SK-N-SH treated with all-trans-retinoic acid at 6 μM for 48 hours (cell line): ENCODE measurements around the gene PWWP2B.

ENCODE experiments used
- CSDC2 ChIP-seq: fragments of 250-450 bp; sonication (Bioruptor Pico); IDR thresholded peaks from 2 replicates; pipeline ENCODE4 v1.5.0; 2020; ENCODE audit warnings: mild to moderate bottlenecking, moderate library complexity
- RARB ChIP-seq: fragments of 250-450 bp; sonication (Bioruptor Pico); IDR thresholded peaks from 2 replicates; pipeline ENCODE4 v1.8.0; 2021; ENCODE audit warnings: mild to moderate bottlenecking, moderate library complexity
- TOX ChIP-seq: fragments of 250-450 bp; sonication (Bioruptor Pico); IDR thresholded peaks from 2 replicates; pipeline ENCODE4 v1.8.0; 2021; ENCODE audit warnings: mild to moderate bottlenecking, moderate library complexity, borderline replicate concordance
- ZC3H10 ChIP-seq: fragments of 250-450 bp; sonication (Bioruptor Pico); IDR thresholded peaks from 2 replicates; pipeline ENCODE4 v1.5.1; 2021; ENCODE audit warnings: mild to moderate bottlenecking, moderate library complexity
- ZFP3 ChIP-seq: fragments of 250-450 bp; sonication (Bioruptor Pico); IDR thresholded peaks from 2 replicates; pipeline ENCODE4 v1.5.0; 2020; ENCODE audit warnings: mild to moderate bottlenecking, moderate library complexity
- ZFP30 ChIP-seq: fragments of 450-650 bp; formaldehyde crosslinking; IDR thresholded peaks from 2 replicates; pipeline ENCODE4 v1.5.0; 2022; ENCODE audit warnings: mild to moderate bottlenecking, moderate library complexity
- ZNF565 ChIP-seq: fragments of 450-650 bp; formaldehyde crosslinking; conservative IDR thresholded peaks from 2 replicates; pipeline ENCODE4 v1.5.0; 2020; ENCODE audit warnings: low read depth, mild to moderate bottlenecking, moderate library complexity
- TF ChIP-seq, protein P1 (sequence below): fragments of 250-450 bp; sonication (Bioruptor Pico); IDR thresholded peaks from 2 replicates; pipeline ENCODE4 v1.5.1; 2020; ENCODE audit warnings: low read depth, mild to moderate bottlenecking, moderate library complexity
- TF ChIP-seq, protein P2 (sequence below): fragments of 250-450 bp; sonication (Bioruptor Pico); IDR thresholded peaks from 2 replicates; pipeline ENCODE4 v1.8.0; 2021; ENCODE audit warnings: low read depth, mild to moderate bottlenecking, moderate library complexity, borderline replicate concordance

DNA sequence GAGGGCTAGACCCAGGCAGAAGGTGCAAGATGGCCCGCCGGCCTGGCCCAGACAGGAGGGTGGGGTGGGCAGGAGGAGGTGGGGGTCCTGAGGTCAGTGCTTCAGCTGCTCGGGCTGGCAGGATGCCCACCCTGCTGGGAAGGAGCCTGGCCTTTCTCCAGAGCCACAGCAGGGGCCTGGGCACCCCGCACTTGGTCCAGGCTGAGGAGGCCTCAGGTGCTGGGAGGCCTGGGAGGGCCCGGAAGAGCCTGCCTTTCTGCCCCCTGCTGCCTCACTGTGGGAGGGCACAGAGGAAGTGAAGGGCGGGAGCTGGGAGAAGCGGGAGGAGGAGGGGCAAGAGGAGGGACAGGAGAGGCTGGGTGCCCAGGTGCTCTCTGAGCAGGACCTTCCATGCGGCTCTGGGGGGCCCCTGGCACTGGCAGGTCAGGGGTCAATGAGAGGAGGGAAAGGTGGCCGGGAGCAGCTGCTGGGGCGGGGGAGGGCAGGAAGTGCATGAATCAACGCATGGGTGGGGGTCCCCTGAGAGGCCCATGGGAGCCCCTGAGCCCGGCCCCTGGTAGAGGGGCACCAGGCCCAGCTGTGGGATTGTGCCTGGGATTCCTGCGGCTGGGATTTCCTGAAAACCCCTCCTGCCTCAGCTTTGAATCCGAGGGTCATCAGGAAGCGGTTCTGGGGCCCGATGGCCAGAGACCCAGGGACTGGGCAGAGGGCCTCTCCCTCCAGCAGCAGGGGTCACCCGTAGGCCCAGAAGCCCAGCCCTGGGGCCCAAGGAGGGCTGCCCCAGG lies 49.9 kb downstream of the PWWP2B start:
- TF ChIP-seq CSDC2 (CRISPR knock-in tag) (no peak), ZNF565 (CRISPR knock-in tag) (no peak), TOX (CRISPR knock-in tag) (no peak), RARB (CRISPR knock-in tag) (no peak), ZC3H10 (CRISPR knock-in tag) (no peak), ZFP3 (CRISPR knock-in tag) (no peak), ZFP30 (CRISPR knock-in tag) (no peak)
- TF ChIP-seq, protein P1, sequence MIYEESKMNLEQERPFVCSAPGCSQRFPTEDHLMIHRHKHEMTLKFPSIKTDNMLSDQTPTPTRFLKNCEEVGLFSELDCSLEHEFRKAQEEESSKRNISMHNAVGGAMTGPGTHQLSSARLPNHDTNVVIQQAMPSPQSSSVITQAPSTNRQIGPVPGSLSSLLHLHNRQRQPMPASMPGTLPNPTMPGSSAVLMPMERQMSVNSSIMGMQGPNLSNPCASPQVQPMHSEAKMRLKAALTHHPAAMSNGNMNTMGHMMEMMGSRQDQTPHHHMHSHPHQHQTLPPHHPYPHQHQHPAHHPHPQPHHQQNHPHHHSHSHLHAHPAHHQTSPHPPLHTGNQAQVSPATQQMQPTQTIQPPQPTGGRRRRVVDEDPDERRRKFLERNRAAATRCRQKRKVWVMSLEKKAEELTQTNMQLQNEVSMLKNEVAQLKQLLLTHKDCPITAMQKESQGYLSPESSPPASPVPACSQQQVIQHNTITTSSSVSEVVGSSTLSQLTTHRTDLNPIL (CRISPR knock-in tag) = no peak
- TF ChIP-seq, protein P2, sequence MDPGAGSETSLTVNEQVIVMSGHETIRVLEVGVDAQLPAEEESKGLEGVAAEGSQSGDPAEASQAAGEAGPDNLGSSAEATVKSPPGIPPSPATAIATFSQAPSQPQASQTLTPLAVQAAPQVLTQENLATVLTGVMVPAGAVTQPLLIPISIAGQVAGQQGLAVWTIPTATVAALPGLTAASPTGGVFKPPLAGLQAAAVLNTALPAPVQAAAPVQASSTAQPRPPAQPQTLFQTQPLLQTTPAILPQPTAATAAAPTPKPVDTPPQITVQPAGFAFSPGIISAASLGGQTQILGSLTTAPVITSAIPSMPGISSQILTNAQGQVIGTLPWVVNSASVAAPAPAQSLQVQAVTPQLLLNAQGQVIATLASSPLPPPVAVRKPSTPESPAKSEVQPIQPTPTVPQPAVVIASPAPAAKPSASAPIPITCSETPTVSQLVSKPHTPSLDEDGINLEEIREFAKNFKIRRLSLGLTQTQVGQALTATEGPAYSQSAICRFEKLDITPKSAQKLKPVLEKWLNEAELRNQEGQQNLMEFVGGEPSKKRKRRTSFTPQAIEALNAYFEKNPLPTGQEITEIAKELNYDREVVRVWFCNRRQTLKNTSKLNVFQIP (CRISPR knock-in tag) = no peak
